ENCODE data around the gene LRRC66.
A peak's percentile ranks its signal among the peaks of the same experiment; 100 is the strongest.

Gene LRRC66

GRCh38 chr4:52052475-52052780 lies 32.3 kb upstream of the LRRC66 start:
- no peak for TF ChIP-seq CTCF (IDR thresholded peaks at IDR 0.05; ENCODE audit: low read depth, low read length, missing control alignments)
- in situ Hi-C loops (cut with HindIII; ENCODE audit: low sequenced_read_pairs) = no loop called here
- peak overlapping the region; percentile 70 for H3K4me3 ChIP-seq (ENCODE audit: low read depth, low read length)
- no peak for DNase-seq (ENCODE audit: low read depth)

- in situ Hi-C loops (cut with HindIII; ENCODE audit: low sequenced_read_pairs) = no loop called here
- peak; percentile 65 for DNase-seq (ENCODE audit: low read depth)
- no peak for TF ChIP-seq CTCF (IDR thresholded peaks at IDR 0.05; ENCODE audit: low read depth, low read length, missing control alignments)
- peak overlapping the region; percentile 70 for H3K4me3 ChIP-seq (ENCODE audit: low read depth, low read length)
Measured at GRCh38 chr4:52051615-52052474, 31.7 kb upstream of the LRRC66 start.

GRCh38 chr4:52051213-52051614 lies 31.1 kb upstream of the LRRC66 start, which contains the start of gene SPATA18:
TSS of gene SPATA18 (plus strand) at chr4:52051304. CDS start at chr4:52051705, 401 bp downstream.
- peak within 1 kb of the TSS; percentile 70 for H3K4me3 ChIP-seq (ENCODE audit: low read depth, low read length)
- DNase-seq (ENCODE audit: low read depth) = no peak
- no peak for TF ChIP-seq CTCF (IDR thresholded peaks at IDR 0.05; ENCODE audit: low read depth, low read length, missing control alignments)
- in situ Hi-C loops (cut with HindIII; ENCODE audit: low sequenced_read_pairs) = no loop called here

- DNase-seq (ENCODE audit: low read depth) = no peak
- TF ChIP-seq CTCF (IDR thresholded peaks at IDR 0.05; ENCODE audit: low read depth, low read length, missing control alignments) = no peak
- in situ Hi-C loops (cut with HindIII; ENCODE audit: low sequenced_read_pairs) = no loop called here
- no peak overlapping the region for H3K4me3 ChIP-seq (ENCODE audit: low read depth, low read length)
Measured at GRCh38 chr4:52049266-52049665, 29.1 kb upstream of the LRRC66 start.

GRCh38 chr4:52045028-52045427 lies 24.9 kb upstream of the LRRC66 start:
- DNase-seq (ENCODE audit: low read depth) = no peak
- TF ChIP-seq CTCF (IDR thresholded peaks at IDR 0.05; ENCODE audit: low read depth, low read length, missing control alignments) = no peak
- H3K4me3 ChIP-seq (ENCODE audit: low read depth, low read length) = no peak overlapping the region
- in situ Hi-C loops (cut with HindIII; ENCODE audit: low sequenced_read_pairs) = no loop called here

GRCh38 chr4:52038103-52038912 lies 18.1 kb upstream of the LRRC66 start, which contains the start of gene SGCB:
TSS of gene SGCB (minus strand) at chr4:52038299. CDS start at chr4:52038259, 40 bp downstream.
- DNase-seq (ENCODE audit: low read depth) = no peak
- in situ Hi-C loops (cut with HindIII; ENCODE audit: low sequenced_read_pairs) = no loop called here
- H3K4me3 ChIP-seq (ENCODE audit: low read depth, low read length) = peak within 1 kb of the TSS; percentile 74
- TF ChIP-seq CTCF (IDR thresholded peaks at IDR 0.05; ENCODE audit: low read depth, low read length, missing control alignments) = no peak

All from astrocyte of the cerebellum (primary cell).